8988T (cell line): ENCODE measurements around the gene HS3ST3A1.

Experiments
- DNase-seq: peaks from one replicate; pipeline ENCODE4 v3.0.0; 2011

HS3ST3A1 gene

GRCh38 chr17:13597723-13598347 is 3.9 kb downstream of the HS3ST3A1 start:
- DNase-seq = no peak

- DNase-seq = no peak
These were observed 5.3 kb downstream of the HS3ST3A1 start for GRCh38 chr17:13596241-13596923.

GRCh38 chr17:13595599-13595899 is 6.2 kb downstream of the HS3ST3A1 start:
- DNase-seq = no peak

GRCh38 chr17:13594762-13595598 is 6.7 kb downstream of the HS3ST3A1 start:
- DNase-seq = no peak

GRCh38 chr17:13594310-13594709 is 7.4 kb downstream of the HS3ST3A1 start:
- no peak for DNase-seq

- no peak for DNase-seq
These were observed 8.0 kb downstream of the HS3ST3A1 start for GRCh38 chr17:13593757-13594156.

- DNase-seq = no peak
These were observed 8.5 kb downstream of the HS3ST3A1 start for GRCh38 chr17:13593021-13593751.

GRCh38 chr17:13592427-13592826 is 9.3 kb downstream of the HS3ST3A1 start:
- DNase-seq = no peak

- DNase-seq = no peak
These were observed 11.3 kb downstream of the HS3ST3A1 start for GRCh38 chr17:13590441-13590840.

- DNase-seq = no peak
These were observed 12.1 kb downstream of the HS3ST3A1 start for GRCh38 chr17:13589658-13590057.

GRCh38 chr17:13587487-13588338 is 14.0 kb downstream of the HS3ST3A1 start:
- DNase-seq = no peak

GRCh38 chr17:13584701-13585080 is 17.0 kb downstream of the HS3ST3A1 start:
- no peak for DNase-seq

- no peak for DNase-seq
These were observed 17.6 kb downstream of the HS3ST3A1 start for GRCh38 chr17:13583996-13584700.

GRCh38 chr17:13582776-13583547 is 18.8 kb downstream of the HS3ST3A1 start:
- DNase-seq = no peak

- DNase-seq = no peak
These were observed 19.8 kb downstream of the HS3ST3A1 start for GRCh38 chr17:13581925-13582324.

- DNase-seq = no peak
These were observed 20.9 kb downstream of the HS3ST3A1 start for GRCh38 chr17:13580790-13581189.

GRCh38 chr17:13576661-13577526 is 24.8 kb downstream of the HS3ST3A1 start:
- no peak for DNase-seq

GRCh38 chr17:13575922-13576419 is 25.8 kb downstream of the HS3ST3A1 start:
- no peak for DNase-seq

- no peak for DNase-seq
These were observed 26.3 kb downstream of the HS3ST3A1 start for GRCh38 chr17:13575466-13575865.

- DNase-seq = no peak
These were observed 29.1 kb downstream of the HS3ST3A1 start for GRCh38 chr17:13572581-13572980.
